ENCODE measurements around the gene NTM. TPM values are rescaled to one million over a fixed set of nuclear protein-coding genes. Genes with fewer than 3 reads are reported as not detected.

Gene NTM
- total RNA-seq, 4 donors from 2014 or later, result 0.21 to 3.2 (median 0.84) TPM

GRCh38 chr11:132050577-132051165, 680.3 kb downstream of the NTM start:
- TF ChIP-seq POLR2A (IDR thresholded peaks at IDR 0.05), result no peak
- no peak for TF ChIP-seq CTCF (IDR thresholded peaks at IDR 0.05)
- H3K9me3 ChIP-seq, result peaks cover 0 to 5% (median 0%) of the 10 kb centered on the region in 3 donors

GRCh38 chr11:132051704-132052103, 681.3 kb downstream of the NTM start:
- Histone ChIP-seq H3K4me3 (no peak overlapping the region), H3K9me3 (peaks cover 0 to 5% (median 0%) of the 10 kb centered on the region in 3 donors), H3K4me1 (no peaks in the 10 kb centered on the region), H3K27ac (no peak overlapping the region), H3K27me3 (no peaks in the 10 kb centered on the region), H3K36me3 (no peaks in the 10 kb centered on the region)
- no peak for DNase-seq
- intact Hi-C loops (cut with DNase I), result no loop called here
- TF ChIP-seq CTCF (IDR thresholded peaks at IDR 0.05), result no peak
- TF ChIP-seq POLR2A (IDR thresholded peaks at IDR 0.05), result no peak
- WGBS, 2 donors, result no CpG with 5 or more reads among the region's 2 CpGs

More at GRCh38 chr11:132050577-132051165, 680.3 kb downstream of the NTM start:
- DNase-seq, result no peak
- Histone ChIP-seq H3K27ac (no peak overlapping the region), H3K4me1 (no peaks in the 10 kb centered on the region), H3K27me3 (no peaks in the 10 kb centered on the region), H3K36me3 (no peaks in the 10 kb centered on the region), H3K4me3 (no peak overlapping the region)
- intact Hi-C loops (cut with DNase I), result no loop called here
- WGBS, 2 donors, result 64 to 65% methylated on average over 6 of the region's 6 CpGs

- TF ChIP-seq CTCF (IDR thresholded peaks at IDR 0.05) (no peak), POLR2A (IDR thresholded peaks at IDR 0.05) (no peak)
- Histone ChIP-seq H3K27me3 (no peaks in the 10 kb centered on the region), H3K4me1 (no peaks in the 10 kb centered on the region), H3K36me3 (no peaks in the 10 kb centered on the region), H3K9me3 (peaks cover 0 to 5% (median 0%) of the 10 kb centered on the region in 3 donors), H3K27ac (no peak overlapping the region), H3K4me3 (no peak overlapping the region)
- intact Hi-C loops (cut with DNase I), result no loop called here
- DNase-seq, result no peak
- WGBS, 2 donors, result 67 to 69% methylated on average over 2 of the region's 2 CpGs
Observed at GRCh38 chr11:132052342-132052741, 681.9 kb downstream of the NTM start.

- WGBS, 2 donors, result 92 to 93% methylated on average over 2 to 3 of the region's 3 CpGs
- intact Hi-C loops (cut with DNase I), result no loop called here
- Histone ChIP-seq H3K4me1 (no peaks in the 10 kb centered on the region), H3K9me3 (peaks cover 0 to 5% (median 0%) of the 10 kb centered on the region in 3 donors), H3K27me3 (no peaks in the 10 kb centered on the region), H3K36me3 (no peaks in the 10 kb centered on the region), H3K27ac (no peak overlapping the region), H3K4me3 (no peak overlapping the region)
- TF ChIP-seq CTCF (IDR thresholded peaks at IDR 0.05) (no peak), POLR2A (IDR thresholded peaks at IDR 0.05) (no peak)
- DNase-seq, result no peak
Observed at GRCh38 chr11:132052904-132053303, 682.5 kb downstream of the NTM start.

GRCh38 chr11:132054822-132055221, 684.4 kb downstream of the NTM start:
- Histone ChIP-seq H3K36me3 (no peaks in the 10 kb centered on the region), H3K27ac (no peak overlapping the region), H3K4me1 (no peaks in the 10 kb centered on the region), H3K9me3 (peaks cover 0 to 5% (median 0%) of the 10 kb centered on the region in 3 donors), H3K27me3 (no peaks in the 10 kb centered on the region), H3K4me3 (no peak overlapping the region)
- 23% methylated on average over 1 of the region's 1 CpG for WGBS, 2 donors
- intact Hi-C loops (cut with DNase I), result no loop called here
- TF ChIP-seq CTCF (IDR thresholded peaks at IDR 0.05) (no peak), POLR2A (IDR thresholded peaks at IDR 0.05) (no peak)
- DNase-seq, result no peak

Measured in esophagus squamous epithelium (tissue), 5 donors.